Keratinocyte (primary cell): ENCODE data around the gene PLEKHA6. TPM values are rescaled to one million over a fixed set of nuclear protein-coding genes. Genes with fewer than 3 reads are reported as not detected.

ENCODE experiments used
- DNase-seq: peaks from one replicate; pipeline ENCODE4 v3.0.0-alpha.2; 2011; ENCODE audit warnings: low read depth, missing footprints, low spot score
- FAIRE-seq: peaks from 2 replicates; lab custom pipeline; 2011; peaks lifted over from hg19 to GRCh38; lab: Jason Lieb, UNC
- H2AFZ ChIP-seq: 2 replicates; pipeline ENCODE4 v1.6.0; 2012; ENCODE audit warnings: low read length, control low read depth, inconsistent platforms; ENCODE audit not compliant: control insufficient read depth
- H3K27ac ChIP-seq: 2 replicates; pipeline ENCODE4 v1.5.1; 2011; ENCODE audit warnings: low read length; ENCODE audit not compliant: control insufficient read depth, insufficient read depth
- H3K27me3 ChIP-seq: 3 replicates; pipeline ENCODE4 v1.6.0; 2011; ENCODE audit warnings: low read length; ENCODE audit not compliant: control insufficient read depth, insufficient read depth; ENCODE audit errors: extremely low read depth
- H3K36me3 ChIP-seq, 2 experiments: 2 replicates in 1 of 2; 3 replicates in 1 of 2; pipeline ENCODE4 v1.5.1; 2011; ENCODE audit warnings: low read length in 2 of 2, mild to moderate bottlenecking in 1 of 2; ENCODE audit not compliant: control insufficient read depth in 2 of 2, insufficient read depth in 2 of 2; ENCODE audit errors: extremely low read depth in 1 of 2
- H3K4me1 ChIP-seq: 3 replicates; pipeline ENCODE4 v1.5.1; 2011; ENCODE audit warnings: low read length; ENCODE audit not compliant: control insufficient read depth, insufficient read depth; ENCODE audit errors: extremely low read depth
- H3K4me2 ChIP-seq: 3 replicates; pipeline ENCODE4 v1.6.0; 2011; ENCODE audit warnings: low read depth, low read length; ENCODE audit not compliant: control insufficient read depth, insufficient read depth; ENCODE audit errors: extremely low read depth
- H3K4me3 ChIP-seq, 3 experiments: fragments of 200-600 bp in 1 of 3; sonication (generic) in 1 of 3; 2 replicates in 2 of 3; 3 replicates in 1 of 3; pipeline ENCODE4 v1.5.1; 2011 to 2016; ENCODE audit warnings: low read length in 3 of 3, mild to moderate bottlenecking in 3 of 3, control low read depth in 2 of 3, inconsistent platforms in 1 of 3, low read depth in 1 of 3, mixed read lengths in 1 of 3, mixed run types in 1 of 3, moderate library complexity in 1 of 3; ENCODE audit not compliant: control insufficient read depth in 2 of 3, insufficient read depth in 2 of 3; ENCODE audit errors: extremely low read depth in 1 of 3
- H3K79me2 ChIP-seq: 2 replicates; pipeline ENCODE4 v1.6.0; 2012; ENCODE audit warnings: low read length; ENCODE audit not compliant: control insufficient read depth, insufficient read depth
- H3K9ac ChIP-seq: 3 replicates; pipeline ENCODE4 v1.6.0; 2011; ENCODE audit warnings: low read length; ENCODE audit not compliant: control insufficient read depth, insufficient read depth; ENCODE audit errors: extremely low read depth
- H3K9me1 ChIP-seq: 3 replicates; pipeline ENCODE4 v1.6.0; 2011; ENCODE audit warnings: low read length; ENCODE audit not compliant: control insufficient read depth, insufficient read depth; ENCODE audit errors: extremely low read depth
- H3K9me3 ChIP-seq: 2 replicates; pipeline ENCODE4 v1.5.1; 2012; ENCODE audit warnings: low read depth, low read length; ENCODE audit not compliant: control insufficient read depth
- H4K20me1 ChIP-seq: 3 replicates; pipeline ENCODE4 v1.6.0; 2011; ENCODE audit warnings: low read length; ENCODE audit not compliant: control insufficient read depth, insufficient read depth; ENCODE audit errors: extremely low read depth
- CTCF ChIP-seq, 3 experiments: IDR thresholded peaks in 1 of 3; conservative IDR thresholded peaks in 1 of 3; optimal IDR thresholded peaks in 1 of 3; 2 replicates in 2 of 3; 3 replicates in 1 of 3; pipeline versions ENCODE3 to v1.5.1; 2011; ENCODE audit warnings: low read length in 3 of 3, mild to moderate bottlenecking in 3 of 3, moderate library complexity in 2 of 3, control low read depth in 1 of 3, inconsistent platforms in 1 of 3; ENCODE audit not compliant: insufficient read depth in 2 of 3; ENCODE audit errors: extremely low read depth in 1 of 3
- EZH2 ChIP-seq: IDR thresholded peaks from one replicate; pipeline ENCODE4 v1.6.1; 2012; ENCODE audit warnings: inconsistent platforms, mild to moderate bottlenecking, low read length, moderate library complexity
- dilution Hi-C: fragments of 300-500 bp; cut with MboI; formaldehyde crosslinking; loops from one replicate; pipeline ENCODE4 v1.7.0; 2020; ENCODE audit warnings: low sequenced_read_pairs; ENCODE audit not compliant: extremely low pct_ligation_motif_present
- polyA plus RNA-seq, 5 experiments: library from polyadenylated mRNA; depleted of rRNA in 3 of 5; stranded (reverse) in 3 of 5; stranded (forward) in 1 of 5; unstranded in 1 of 5; fragments of >200 nt; gene quantifications; 1 replicate in 1 of 5; 2 replicates in 3 of 5; 3 replicates in 1 of 5; pipeline versions ENCODE4 v1.2.1 to v1.2.3, GENCODE V29; 2011 to 2012; ENCODE audit warnings: missing spikeins in 2 of 5, low read depth in 1 of 5, low replicate concordance in 1 of 5

The PLEKHA6 gene
- polyA plus RNA-seq, 1 donor (not counting 4 experiments of a cell fraction or from before 2014, with no cell fraction given), result 1.5 TPM

DNA sequence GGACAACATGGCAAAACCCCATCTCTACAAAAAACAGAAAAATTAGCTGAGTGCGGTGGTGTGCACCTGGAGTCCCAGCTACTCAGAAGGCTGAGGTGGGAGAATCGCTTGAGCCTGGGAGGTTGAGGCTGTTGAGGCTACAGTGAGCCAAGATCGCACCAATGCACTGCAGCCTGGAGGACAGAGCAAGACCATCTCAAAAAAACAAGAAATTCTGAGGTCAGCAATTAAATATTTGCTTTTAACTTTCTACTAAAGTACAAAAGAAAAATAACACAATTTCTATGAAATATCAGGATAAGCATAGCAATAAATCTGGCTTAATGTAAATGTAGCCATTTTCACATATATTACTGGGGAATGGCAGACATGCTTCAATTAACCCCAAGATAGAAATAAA, 42.0 kb upstream of the PLEKHA6 start:
- H3K9me1 ChIP-seq, result no peaks in the 10 kb centered on the region
- H4K20me1 ChIP-seq, result peaks cover 3% of the 10 kb centered on the region
- H3K4me3 ChIP-seq, result no peak overlapping the region
- H3K27me3 ChIP-seq, result no peaks in the 10 kb centered on the region
- no peak overlapping the region for H3K4me2 ChIP-seq
- no peak for FAIRE-seq
- H3K36me3 ChIP-seq, result peaks cover 12 to 26% of the 10 kb centered on the region in 2 experiments
- H3K4me1 ChIP-seq, result peaks cover 7% of the 10 kb centered on the region
- H3K9ac ChIP-seq, result no peak overlapping the region
- no peak overlapping the region for H2AFZ ChIP-seq
- no peak for DNase-seq
- peaks cover 34% of the 10 kb centered on the region for H3K79me2 ChIP-seq
- H3K9me3 ChIP-seq, result no peaks in the 10 kb centered on the region
- H3K27ac ChIP-seq, result no peak overlapping the region
- dilution Hi-C loops, result no loop called here
- no peak for TF ChIP-seq CTCF (optimal IDR thresholded peaks at IDR 0.05 in 1 of 3, IDR thresholded peaks at IDR 0.05 in 1 of 3, conservative IDR thresholded peaks at IDR 0.05 in 1 of 3; ENCODE audit: extremely low read depth in 1 of 3, insufficient read depth in 2 of 3, low read length in 3 of 3)
- TF ChIP-seq EZH2, result no peak

DNA sequence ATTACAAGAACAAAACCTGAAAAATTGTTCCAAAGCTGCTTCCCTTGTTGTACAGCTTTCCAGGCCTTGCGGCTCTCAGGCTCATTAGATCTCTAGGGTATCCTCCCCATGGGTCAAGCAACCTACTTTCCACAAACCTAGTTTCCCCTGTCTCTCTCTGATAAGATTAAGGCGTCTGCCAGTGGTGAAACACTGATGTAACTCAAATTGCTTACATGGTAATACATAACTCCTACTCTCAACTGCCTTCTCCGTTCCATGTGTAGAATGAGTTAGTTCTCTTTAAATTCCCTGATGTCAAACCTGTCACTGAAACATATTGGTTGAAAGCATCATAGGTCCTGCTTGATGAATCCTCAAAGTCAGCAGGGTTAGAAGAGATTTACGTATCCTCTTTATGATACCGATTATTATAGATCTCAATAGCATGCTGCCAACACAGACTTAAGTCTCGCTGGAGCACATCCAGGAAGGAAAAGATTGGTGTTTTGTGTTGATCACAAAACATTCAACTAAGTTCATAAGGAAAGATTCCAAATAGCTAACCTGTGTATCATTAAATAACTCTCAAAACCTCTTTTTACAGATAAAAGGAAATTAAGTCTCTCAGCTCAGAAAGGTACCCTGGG, 41.3 kb upstream of the PLEKHA6 start:
- Histone ChIP-seq H4K20me1 (no peaks in the 10 kb centered on the region), H3K9ac (no peak overlapping the region), H2AFZ (no peak overlapping the region), H3K4me1 (peaks cover 3% of the 10 kb centered on the region), H3K79me2 (peaks cover 27% of the 10 kb centered on the region), H3K9me1 (no peaks in the 10 kb centered on the region), H3K36me3 (peaks cover 12 to 26% of the 10 kb centered on the region in 2 experiments), H3K4me2 (no peak overlapping the region), H3K27ac (no peak overlapping the region), H3K9me3 (no peaks in the 10 kb centered on the region), H3K4me3 (no peak overlapping the region), H3K27me3 (no peaks in the 10 kb centered on the region)
- TF ChIP-seq CTCF (optimal IDR thresholded peaks at IDR 0.05 in 1 of 3, IDR thresholded peaks at IDR 0.05 in 1 of 3, conservative IDR thresholded peaks at IDR 0.05 in 1 of 3; ENCODE audit: extremely low read depth in 1 of 3, insufficient read depth in 2 of 3, low read length in 3 of 3), result no peak
- TF ChIP-seq EZH2, result no peak
- DNase-seq, result no peak
- no peak for FAIRE-seq
- dilution Hi-C loops, result no loop called here
